Spleen (tissue), 7 donors: ENCODE measurements around the gene DDX54.
"Not testable (repeated sequence)": the region's sequence is repeated elsewhere in the genome, so short reads cannot be mapped to it uniquely, and the experiment has no call there.

Source experiments
- POLR2A ChIP-seq, 3 donors: fragments of 450-650 bp; IDR thresholded peaks; one replicate each; pipeline ENCODE4 v1.5.1; 2017; ENCODE audit warnings: antibody characterized with exemption in 3 of 3, mild to moderate bottlenecking in 1 of 3
- TF ChIP-seq, protein P1 (sequence below), 11 experiments: fragments of 200-600 bp in 7 of 11; fragments of 450-650 bp in 4 of 11; sonication (generic) in 4 of 11; IDR thresholded peaks in 8 of 11; conservative IDR thresholded peaks in 3 of 11; 1 replicate in 7 of 11; 2 replicates in 4 of 11; pipeline versions ENCODE4 v1.4.0 to v1.8.0; 2016 to 2021; ENCODE audit warnings: antibody characterized with exemption in 11 of 11, inconsistent platforms in 4 of 11, mild to moderate bottlenecking in 1 of 11
- donor health status: DM: no; HTN: no; CAD: no; lungs with moderate emphysema.
- donor health status: DM: no; HTN: no; CAD: no.
- donor health status: DM: no; HTN: no; CAD: no.

DNA sequence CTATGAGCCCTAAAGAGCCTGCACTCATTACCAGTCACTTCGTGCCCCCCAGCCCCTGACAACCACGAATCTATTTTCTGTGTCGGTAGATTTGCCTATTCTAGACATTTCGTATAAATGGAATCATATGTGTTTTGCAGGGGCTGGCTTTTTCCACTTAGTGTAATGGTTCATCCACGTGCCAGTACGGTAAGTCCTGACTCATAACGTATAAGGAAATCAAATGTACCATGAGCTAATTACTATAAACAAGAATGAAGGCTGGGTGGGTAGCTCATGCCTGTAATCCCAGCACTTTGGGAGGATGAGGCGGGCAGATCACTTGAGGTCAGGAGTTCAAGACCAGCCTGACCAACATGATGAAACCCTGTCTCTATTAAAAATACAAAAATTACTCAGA is 67.6 kb downstream of the DDX54 start:
- TF ChIP-seq, protein P1, sequence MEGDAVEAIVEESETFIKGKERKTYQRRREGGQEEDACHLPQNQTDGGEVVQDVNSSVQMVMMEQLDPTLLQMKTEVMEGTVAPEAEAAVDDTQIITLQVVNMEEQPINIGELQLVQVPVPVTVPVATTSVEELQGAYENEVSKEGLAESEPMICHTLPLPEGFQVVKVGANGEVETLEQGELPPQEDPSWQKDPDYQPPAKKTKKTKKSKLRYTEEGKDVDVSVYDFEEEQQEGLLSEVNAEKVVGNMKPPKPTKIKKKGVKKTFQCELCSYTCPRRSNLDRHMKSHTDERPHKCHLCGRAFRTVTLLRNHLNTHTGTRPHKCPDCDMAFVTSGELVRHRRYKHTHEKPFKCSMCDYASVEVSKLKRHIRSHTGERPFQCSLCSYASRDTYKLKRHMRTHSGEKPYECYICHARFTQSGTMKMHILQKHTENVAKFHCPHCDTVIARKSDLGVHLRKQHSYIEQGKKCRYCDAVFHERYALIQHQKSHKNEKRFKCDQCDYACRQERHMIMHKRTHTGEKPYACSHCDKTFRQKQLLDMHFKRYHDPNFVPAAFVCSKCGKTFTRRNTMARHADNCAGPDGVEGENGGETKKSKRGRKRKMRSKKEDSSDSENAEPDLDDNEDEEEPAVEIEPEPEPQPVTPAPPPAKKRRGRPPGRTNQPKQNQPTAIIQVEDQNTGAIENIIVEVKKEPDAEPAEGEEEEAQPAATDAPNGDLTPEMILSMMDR (IDR thresholded peaks at IDR 0.05 in 8 of 11, conservative IDR thresholded peaks at IDR 0.05 in 3 of 11) = not testable (repeated sequence)
- TF ChIP-seq POLR2A (IDR thresholded peaks at IDR 0.05) = not testable (repeated sequence)
